GM21717 (cell line): ENCODE results near the gene WASHC2A.
"Not testable (repeated sequence)": the region's sequence is repeated elsewhere in the genome, so short reads cannot be mapped to it uniquely, and the experiment has no call there.

ENCODE experiments used
- ATAC-seq: cut with Tn5 transposase; IDR thresholded peaks from one replicate; pipeline ENCODE4 v1.9.1; 2021; ENCODE audit warnings: mild to moderate bottlenecking, moderate library complexity; ENCODE audit not compliant: unreplicated experiment

The WASHC2A gene, protein sequence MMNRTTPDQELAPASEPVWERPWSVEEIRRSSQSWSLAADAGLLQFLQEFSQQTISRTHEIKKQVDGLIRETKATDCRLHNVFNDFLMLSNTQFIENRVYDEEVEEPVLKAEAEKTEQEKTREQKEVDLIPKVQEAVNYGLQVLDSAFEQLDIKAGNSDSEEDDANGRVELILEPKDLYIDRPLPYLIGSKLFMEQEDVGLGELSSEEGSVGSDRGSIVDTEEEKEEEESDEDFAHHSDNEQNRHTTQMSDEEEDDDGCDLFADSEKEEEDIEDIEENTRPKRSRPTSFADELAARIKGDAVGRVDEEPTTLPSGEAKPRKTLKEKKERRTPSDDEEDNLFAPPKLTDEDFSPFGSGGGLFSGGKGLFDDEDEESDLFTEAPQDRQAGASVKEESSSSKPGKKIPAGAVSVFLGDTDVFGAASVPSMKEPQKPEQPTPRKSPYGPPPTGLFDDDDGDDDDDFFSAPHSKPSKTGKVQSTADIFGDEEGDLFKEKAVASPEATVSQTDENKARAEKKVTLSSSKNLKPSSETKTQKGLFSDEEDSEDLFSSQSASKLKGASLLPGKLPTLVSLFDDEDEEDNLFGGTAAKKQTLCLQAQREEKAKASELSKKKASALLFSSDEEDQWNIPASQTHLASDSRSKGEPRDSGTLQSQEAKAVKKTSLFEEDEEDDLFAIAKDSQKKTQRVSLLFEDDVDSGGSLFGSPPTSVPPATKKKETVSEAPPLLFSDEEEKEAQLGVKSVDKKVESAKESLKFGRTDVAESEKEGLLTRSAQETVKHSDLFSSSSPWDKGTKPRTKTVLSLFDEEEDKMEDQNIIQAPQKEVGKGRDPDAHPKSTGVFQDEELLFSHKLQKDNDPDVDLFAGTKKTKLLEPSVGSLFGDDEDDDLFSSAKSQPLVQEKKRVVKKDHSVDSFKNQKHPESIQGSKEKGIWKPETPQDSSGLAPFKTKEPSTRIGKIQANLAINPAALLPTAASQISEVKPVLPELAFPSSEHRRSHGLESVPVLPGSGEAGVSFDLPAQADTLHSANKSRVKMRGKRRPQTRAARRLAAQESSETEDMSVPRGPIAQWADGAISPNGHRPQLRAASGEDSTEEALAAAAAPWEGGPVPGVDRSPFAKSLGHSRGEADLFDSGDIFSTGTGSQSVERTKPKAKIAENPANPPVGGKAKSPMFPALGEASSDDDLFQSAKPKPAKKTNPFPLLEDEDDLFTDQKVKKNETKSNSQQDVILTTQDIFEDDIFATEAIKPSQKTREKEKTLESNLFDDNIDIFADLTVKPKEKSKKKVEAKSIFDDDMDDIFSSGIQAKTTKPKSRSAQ (N-terminal part only)

DNA sequence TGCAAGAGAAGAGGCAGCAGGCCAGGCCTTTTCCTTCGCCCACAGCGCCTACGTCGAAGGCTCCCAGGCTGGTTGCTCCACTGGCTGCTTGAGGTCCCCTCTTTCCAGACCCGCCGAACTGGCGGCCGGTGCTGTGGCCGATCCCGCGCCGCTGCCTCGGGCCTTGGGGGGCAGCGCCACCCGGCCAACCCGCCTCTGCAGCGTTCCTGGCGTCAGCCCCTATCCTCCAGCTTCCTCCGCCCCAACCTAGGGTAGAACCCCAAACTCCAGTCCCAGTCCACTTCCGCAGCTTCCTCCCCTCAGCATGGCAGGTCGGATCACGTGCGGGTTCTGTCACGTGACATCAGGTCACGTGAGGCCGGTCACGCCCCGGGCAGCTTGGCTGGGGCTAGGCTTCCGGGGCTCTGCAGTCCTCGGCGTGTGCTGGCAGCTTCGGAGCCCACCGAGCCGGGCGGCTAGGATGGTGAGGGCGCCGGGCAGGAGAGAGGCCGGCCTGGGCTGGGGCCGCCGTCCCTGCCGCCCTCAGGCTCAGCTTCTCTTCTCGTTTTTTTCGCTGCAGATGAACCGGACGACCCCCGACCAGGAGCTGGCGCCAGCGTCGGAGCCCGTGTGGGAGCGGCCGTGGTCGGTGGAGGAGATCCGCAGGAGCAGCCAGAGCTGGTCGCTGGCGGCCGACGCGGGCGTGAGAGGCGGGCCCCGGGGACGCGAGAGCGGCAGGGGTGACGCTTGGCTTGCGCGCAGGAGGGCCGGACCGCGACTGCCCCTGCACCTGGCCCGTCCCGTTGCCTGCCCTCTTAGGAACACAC is at the start of gene WASHC2A:
WASHC2A (plus strand) TSS at position 409 of the 806 bp plus-strand sequence; CDS start at position 461, 52 bp downstream.
- ATAC-seq: peak; percentile 90

DNA sequence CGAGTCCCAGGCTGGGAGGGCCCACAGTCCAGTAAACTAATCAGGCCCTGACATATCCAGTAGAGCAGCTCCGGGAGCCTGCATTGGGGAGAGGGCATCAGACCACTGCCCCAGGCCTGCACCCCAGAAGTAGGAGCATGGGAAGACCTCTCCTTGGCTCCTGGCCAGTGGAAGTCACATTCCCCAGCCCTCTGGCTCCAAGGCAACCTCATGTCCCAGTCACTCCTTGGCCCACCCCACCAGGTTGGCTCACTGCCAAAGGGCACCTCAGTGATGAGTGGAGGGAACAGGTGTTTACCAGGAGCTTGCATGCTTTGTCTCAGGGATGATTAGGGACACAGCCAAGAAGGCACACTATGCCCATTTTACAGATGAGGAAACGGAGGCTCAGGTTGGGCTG is 48.5 kb upstream of the WASHC2A start:
- not testable (repeated sequence) for ATAC-seq

DNA sequence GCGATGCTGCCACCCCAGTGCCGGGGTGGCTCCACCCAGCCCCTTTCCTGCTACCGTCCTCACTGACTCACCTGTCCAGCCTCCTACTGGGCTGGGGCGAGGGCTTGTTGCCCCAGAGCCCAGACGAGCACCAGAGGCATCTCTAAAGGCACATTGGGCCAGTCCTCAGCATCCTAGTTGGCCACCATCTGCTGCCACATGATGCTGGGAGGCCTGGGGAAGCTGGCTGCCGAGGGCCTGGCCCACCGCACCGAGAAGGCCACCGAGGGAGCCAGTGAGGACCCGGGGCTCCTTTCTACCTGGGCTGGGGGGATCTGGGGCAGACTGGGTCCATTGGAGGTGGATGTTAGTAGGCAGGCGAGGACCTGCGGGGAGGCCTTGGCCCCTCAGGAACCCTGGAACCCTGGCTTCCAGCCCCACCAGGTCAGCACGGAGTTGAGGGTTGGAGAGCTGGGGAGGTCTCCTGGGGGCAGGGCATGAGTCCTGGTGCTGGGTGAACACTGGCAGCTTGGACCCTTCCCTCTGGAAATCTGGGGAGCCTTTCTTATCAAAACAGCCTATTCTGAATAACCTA is 47.2 kb upstream of the WASHC2A start:
- ATAC-seq: not testable (repeated sequence)

GRCh38 chr10:50021646-50022045 is 46.1 kb upstream of the WASHC2A start:
- ATAC-seq: no peak

GRCh38 chr10:50024716-50025383 is 42.9 kb upstream of the WASHC2A start:
- not testable (repeated sequence) for ATAC-seq

- no peak for ATAC-seq
Observed at GRCh38 chr10:50025627-50026026, 42.1 kb upstream of the WASHC2A start.

- no peak for ATAC-seq
Observed at GRCh38 chr10:50027195-50027594, 40.6 kb upstream of the WASHC2A start.

DNA sequence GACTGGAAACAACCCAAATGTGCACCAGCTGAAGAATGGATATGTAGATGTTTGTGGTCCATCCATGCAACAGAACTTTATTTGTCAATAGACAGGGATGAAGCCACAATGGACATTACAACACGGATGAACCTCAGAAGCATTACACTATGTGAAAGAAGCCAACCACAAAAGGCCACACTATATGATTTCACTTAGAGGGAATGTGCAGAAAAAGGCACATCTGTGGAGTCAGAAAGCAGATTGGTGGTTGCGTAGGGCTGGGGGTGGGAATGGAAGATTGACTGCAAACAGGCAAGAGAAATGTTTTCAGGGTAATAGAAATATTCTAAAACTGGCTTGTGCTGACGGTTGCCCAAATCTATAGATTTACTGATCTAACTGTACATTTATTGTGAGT is 34.3 kb upstream of the WASHC2A start:
- ATAC-seq: no peak

GRCh38 chr10:50035337-50035736 is 32.4 kb upstream of the WASHC2A start:
- not testable (repeated sequence) for ATAC-seq

GRCh38 chr10:50044941-50045664 is 22.7 kb upstream of the WASHC2A start:
- no peak for ATAC-seq

DNA sequence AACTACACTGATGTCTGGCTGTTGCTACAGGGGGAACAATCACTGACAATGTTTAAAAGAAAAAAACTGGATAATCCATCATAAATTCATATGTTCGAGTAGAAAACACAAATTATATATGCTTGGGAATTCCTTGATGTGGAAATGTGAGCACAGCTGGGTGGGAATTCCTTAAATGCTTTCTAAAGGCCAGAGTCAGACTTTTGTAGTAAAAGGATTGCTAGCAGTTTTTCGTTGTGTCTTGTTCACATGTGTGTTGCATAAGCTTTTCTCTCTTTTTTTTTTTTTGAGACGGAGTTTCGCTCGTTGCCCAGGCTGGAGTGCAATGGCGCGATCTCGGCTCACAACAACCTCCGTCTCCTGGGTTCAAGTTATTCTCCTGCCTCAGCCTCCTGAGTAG is 21.3 kb upstream of the WASHC2A start:
- ATAC-seq: not testable (repeated sequence)

DNA sequence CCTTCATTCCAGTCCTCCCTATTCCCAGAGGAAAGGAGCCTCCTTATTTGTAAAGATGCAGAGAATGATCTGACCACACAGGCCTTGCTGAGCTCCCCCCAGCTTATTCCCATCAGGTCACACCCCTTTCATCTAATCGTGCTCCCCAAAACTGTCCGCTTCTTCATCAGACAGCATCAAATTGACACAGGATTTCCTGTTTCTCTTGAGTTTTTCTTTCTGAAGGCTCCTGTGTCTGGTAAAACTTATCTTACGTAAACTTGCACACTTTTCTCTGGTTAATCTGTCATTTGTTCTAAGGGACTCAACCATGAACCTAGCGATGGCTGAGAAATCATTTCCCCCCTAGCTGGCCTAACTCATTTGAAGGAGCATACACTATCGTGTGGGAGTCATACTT is 20.2 kb upstream of the WASHC2A start:
- not testable (repeated sequence) for ATAC-seq

DNA sequence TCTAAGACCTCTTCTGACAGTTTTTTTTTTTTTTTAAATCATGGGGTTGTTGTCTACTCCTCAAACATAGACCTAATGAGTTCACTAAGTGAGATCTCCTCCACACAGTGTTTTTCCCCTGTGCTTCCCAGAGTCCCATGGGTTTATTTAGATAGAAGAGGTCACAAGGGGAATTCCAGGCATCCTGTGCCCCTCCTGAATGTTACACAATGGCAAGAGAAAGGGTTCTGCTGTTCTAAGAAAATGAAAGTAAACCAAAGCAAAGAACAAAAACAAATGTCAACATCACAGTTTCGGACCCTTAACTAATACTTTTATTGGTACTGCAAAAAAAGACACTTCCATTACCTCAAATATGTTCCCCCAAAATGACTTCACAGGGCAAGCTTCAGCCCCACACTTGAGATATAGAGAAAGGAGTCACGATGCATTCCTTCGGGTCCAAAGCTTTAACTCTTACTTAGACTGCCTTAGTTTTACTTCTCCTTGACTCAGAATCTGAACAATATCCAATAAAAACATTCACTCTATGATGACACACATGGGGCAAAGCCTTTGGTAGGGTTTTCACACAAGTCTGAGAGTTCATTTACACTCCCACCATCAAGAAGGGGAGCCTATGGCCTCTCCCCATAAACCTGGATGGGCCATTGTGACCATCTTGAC is 15.6 kb upstream of the WASHC2A start:
- peak; percentile 74 for ATAC-seq

- ATAC-seq: not testable (repeated sequence)
Observed at GRCh38 chr10:50052778-50053376, 14.9 kb upstream of the WASHC2A start.

DNA sequence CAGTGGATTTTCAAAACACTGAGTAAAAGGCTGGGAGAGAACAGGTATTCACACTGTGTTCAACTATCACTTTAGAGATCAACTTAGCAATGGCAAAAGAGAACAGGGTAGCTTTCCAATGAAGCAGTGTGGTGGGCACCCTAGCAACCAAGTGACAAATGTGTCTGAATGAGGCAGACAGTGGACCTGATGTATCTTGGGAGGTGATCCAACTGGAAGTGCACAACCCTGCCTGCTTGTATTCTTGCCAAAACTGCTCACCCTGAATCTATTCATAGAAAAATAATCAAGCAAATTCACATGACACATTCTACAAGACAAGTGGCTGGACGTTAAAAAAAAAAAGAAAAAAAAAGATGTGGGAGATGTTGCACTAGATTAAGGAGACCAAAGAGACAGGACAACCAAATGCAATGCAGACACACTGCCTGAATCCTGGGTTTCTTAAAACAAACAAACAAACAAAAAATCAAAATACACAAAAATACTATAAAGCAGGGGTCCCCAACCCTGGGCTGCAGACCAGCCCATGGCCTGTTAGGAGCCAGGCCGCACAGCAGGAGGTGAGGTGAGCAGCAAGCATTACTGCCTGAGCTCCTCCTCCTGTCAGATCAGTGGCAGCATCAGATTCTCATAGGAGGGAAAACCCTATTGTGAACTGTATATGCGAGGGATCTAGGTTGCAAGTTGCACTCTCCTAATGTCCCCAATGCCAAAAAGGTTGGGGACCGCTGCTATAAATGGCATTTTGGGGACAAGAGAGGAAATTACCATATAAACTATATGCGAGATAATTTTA is 12.1 kb upstream of the WASHC2A start:
- not testable (repeated sequence) for ATAC-seq

DNA sequence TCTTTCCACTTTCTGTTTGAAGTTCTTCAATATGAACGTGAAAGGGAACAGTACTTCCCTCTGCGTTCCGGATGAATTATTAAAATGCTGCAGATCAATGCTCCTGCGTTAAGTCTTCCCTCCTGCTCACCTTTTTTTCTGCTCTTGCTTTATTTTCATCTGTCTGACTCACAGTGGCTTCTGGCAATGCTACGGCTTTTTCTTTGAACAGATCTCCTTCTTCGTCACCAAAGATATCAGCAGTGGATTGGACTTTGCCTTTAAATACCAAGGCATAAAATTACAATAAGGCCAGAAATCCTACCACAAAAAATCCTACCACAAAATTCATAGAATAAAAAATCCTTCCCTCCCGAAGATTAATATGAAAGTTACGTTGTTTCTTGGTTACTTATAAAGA is 11.1 kb upstream of the WASHC2A start:
- ATAC-seq: not testable (repeated sequence)

DNA sequence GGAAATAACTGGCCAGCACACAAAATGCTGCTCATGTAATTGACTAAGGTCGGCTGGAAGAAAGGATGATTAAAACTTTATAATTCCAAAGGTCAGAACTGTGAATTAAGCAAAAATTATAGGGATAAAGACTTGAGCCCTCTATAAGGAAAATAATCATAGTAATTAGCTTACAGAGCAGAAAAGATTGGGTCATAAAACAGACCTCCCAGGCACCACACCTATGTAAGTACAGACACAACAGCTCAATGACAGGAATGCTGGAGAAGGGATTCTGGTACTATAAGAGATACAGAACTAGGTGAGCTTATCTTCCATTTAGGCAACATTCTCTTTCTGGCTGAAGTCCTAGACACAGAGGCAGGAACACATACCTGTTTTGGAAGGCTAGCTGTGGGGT is 9.0 kb upstream of the WASHC2A start:
- not testable (repeated sequence) for ATAC-seq
